GM19099 (cell line): ENCODE data around the gene TCF7L2.

Source experiments
- POLR2A ChIP-seq: IDR thresholded peaks from 3 replicates; pipeline ENCODE4 v1.6.1; 2011; ENCODE audit warnings: low read depth; ENCODE audit not compliant: insufficient read length; ENCODE audit errors: extremely low read depth

TCF7L2 gene

GRCh38 chr10:113011592-113012374 lies 61.7 kb downstream of the TCF7L2 start:
- no peak for TF ChIP-seq POLR2A

- TF ChIP-seq POLR2A, result no peak
Observed at GRCh38 chr10:113015201-113015600, 65.2 kb downstream of the TCF7L2 start.

GRCh38 chr10:113017376-113017775 lies 67.3 kb downstream of the TCF7L2 start:
- TF ChIP-seq POLR2A, result no peak

- no peak for TF ChIP-seq POLR2A
Observed at GRCh38 chr10:113018034-113018433, 68.0 kb downstream of the TCF7L2 start.

- no peak for TF ChIP-seq POLR2A
Observed at GRCh38 chr10:113019096-113019495, 69.0 kb downstream of the TCF7L2 start.

GRCh38 chr10:113019692-113020474 lies 69.8 kb downstream of the TCF7L2 start:
- no peak for TF ChIP-seq POLR2A

GRCh38 chr10:113020475-113020753 lies 70.4 kb downstream of the TCF7L2 start:
- TF ChIP-seq POLR2A, result no peak

- TF ChIP-seq POLR2A, result no peak
Observed at GRCh38 chr10:113020838-113021237, 70.8 kb downstream of the TCF7L2 start.

GRCh38 chr10:113021268-113022040 lies 71.4 kb downstream of the TCF7L2 start:
- TF ChIP-seq POLR2A, result no peak

- TF ChIP-seq POLR2A, result no peak
Observed at GRCh38 chr10:113022265-113022664, 72.2 kb downstream of the TCF7L2 start.

- TF ChIP-seq POLR2A, result no peak
Observed at GRCh38 chr10:113023017-113023416, 73.0 kb downstream of the TCF7L2 start.

GRCh38 chr10:113024930-113025329 lies 74.9 kb downstream of the TCF7L2 start:
- no peak for TF ChIP-seq POLR2A

- TF ChIP-seq POLR2A, result no peak
Observed at GRCh38 chr10:113025487-113025886, 75.4 kb downstream of the TCF7L2 start.

- no peak for TF ChIP-seq POLR2A
Observed at GRCh38 chr10:113026679-113027078, 76.6 kb downstream of the TCF7L2 start.

GRCh38 chr10:113027230-113027573 lies 77.2 kb downstream of the TCF7L2 start:
- no peak for TF ChIP-seq POLR2A
